Ramos (cell line): ENCODE data around the gene RPTOR.

Experiments
- in situ Hi-C: fragments of 300-500 bp; cut with MboI; formaldehyde crosslinking; loops from one replicate; pipeline ENCODE4 v1.14.3; 2022; ENCODE audit warnings: low sequenced_read_pairs; ENCODE audit not compliant: unreplicated experiment

Gene RPTOR

GRCh38 chr17:80845863-80846671 lies 301.4 kb downstream of the RPTOR start:
- in situ Hi-C loops: loop anchor here (5.0 kb wide), 1 partner anchor 126 kb away; no protein-coding TSS in a partner anchor

- in situ Hi-C loops: loop anchor here (5.0 kb wide), 1 partner anchor 125 kb away; no protein-coding TSS in a partner anchor
Observed at GRCh38 chr17:80846932-80847331, 302.3 kb downstream of the RPTOR start.

- in situ Hi-C loops: loop anchor here (5.0 kb wide), 1 partner anchor 125 kb away; no protein-coding TSS in a partner anchor
Observed at GRCh38 chr17:80847496-80848230, 303.0 kb downstream of the RPTOR start.

GRCh38 chr17:80848449-80849102 lies 303.9 kb downstream of the RPTOR start:
- in situ Hi-C loops: loop anchor here (5.0 kb wide), 1 partner anchor 124 kb away; no protein-coding TSS in a partner anchor

- in situ Hi-C loops: loop anchor here (5.0 kb wide), 1 partner anchor 123 kb away; no protein-coding TSS in a partner anchor
Observed at GRCh38 chr17:80849119-80849518, 304.5 kb downstream of the RPTOR start.

GRCh38 chr17:80850109-80850508 lies 305.5 kb downstream of the RPTOR start:
- in situ Hi-C loops: no loop called here

- in situ Hi-C loops: no loop called here
Observed at GRCh38 chr17:80850817-80851216, 306.2 kb downstream of the RPTOR start.

- in situ Hi-C loops: no loop called here
Observed at GRCh38 chr17:80851277-80851925, 306.8 kb downstream of the RPTOR start.

- in situ Hi-C loops: no loop called here
Observed at GRCh38 chr17:80852476-80853015, 307.9 kb downstream of the RPTOR start.

- in situ Hi-C loops: no loop called here
Observed at GRCh38 chr17:80853076-80853475, 308.4 kb downstream of the RPTOR start.

GRCh38 chr17:80854220-80854619 lies 309.6 kb downstream of the RPTOR start:
- in situ Hi-C loops: no loop called here

GRCh38 chr17:80855196-80855947 lies 310.7 kb downstream of the RPTOR start:
- in situ Hi-C loops: no loop called here

GRCh38 chr17:80855948-80856862 lies 311.6 kb downstream of the RPTOR start:
- in situ Hi-C loops: no loop called here

- in situ Hi-C loops: no loop called here
Observed at GRCh38 chr17:80856863-80857755, 312.5 kb downstream of the RPTOR start.

GRCh38 chr17:80857756-80858171 lies 313.1 kb downstream of the RPTOR start:
- in situ Hi-C loops: no loop called here

GRCh38 chr17:80858301-80859001 lies 313.8 kb downstream of the RPTOR start:
- in situ Hi-C loops: no loop called here
